PFSK-1 (cell line): Measurements from ENCODE around the gene DECR2.

Source experiments
- POLR2AphosphoS5 ChIP-seq: IDR thresholded peaks from 2 replicates; pipeline ENCODE4 v1.6.1; 2012; ENCODE audit warnings: low read depth, mild to moderate bottlenecking, control low read depth, low read length, moderate library complexity
- SIN3A ChIP-seq: IDR thresholded peaks from 2 replicates; pipeline ENCODE4 v1.6.1; 2012; ENCODE audit warnings: mild to moderate bottlenecking, low read length, moderate library complexity, borderline replicate concordance; ENCODE audit not compliant: insufficient read depth
- TAF1 ChIP-seq: IDR thresholded peaks from 2 replicates; pipeline ENCODE4 v1.6.1; 2012; ENCODE audit warnings: low read length, control low read depth, borderline replicate concordance; ENCODE audit not compliant: insufficient read depth
- TF ChIP-seq, protein P1 (sequence below), 2 experiments: IDR thresholded peaks; 2 replicates each; pipeline versions ENCODE4 v1.6.1 to v1.8.0; 2011 to 2012; ENCODE audit warnings: low read depth in 2 of 2, low read length in 2 of 2, control low read depth in 1 of 2, inconsistent platforms in 1 of 2, mild to moderate bottlenecking in 1 of 2, moderate library complexity in 1 of 2; ENCODE audit not compliant: insufficient read depth in 1 of 2

DNA sequence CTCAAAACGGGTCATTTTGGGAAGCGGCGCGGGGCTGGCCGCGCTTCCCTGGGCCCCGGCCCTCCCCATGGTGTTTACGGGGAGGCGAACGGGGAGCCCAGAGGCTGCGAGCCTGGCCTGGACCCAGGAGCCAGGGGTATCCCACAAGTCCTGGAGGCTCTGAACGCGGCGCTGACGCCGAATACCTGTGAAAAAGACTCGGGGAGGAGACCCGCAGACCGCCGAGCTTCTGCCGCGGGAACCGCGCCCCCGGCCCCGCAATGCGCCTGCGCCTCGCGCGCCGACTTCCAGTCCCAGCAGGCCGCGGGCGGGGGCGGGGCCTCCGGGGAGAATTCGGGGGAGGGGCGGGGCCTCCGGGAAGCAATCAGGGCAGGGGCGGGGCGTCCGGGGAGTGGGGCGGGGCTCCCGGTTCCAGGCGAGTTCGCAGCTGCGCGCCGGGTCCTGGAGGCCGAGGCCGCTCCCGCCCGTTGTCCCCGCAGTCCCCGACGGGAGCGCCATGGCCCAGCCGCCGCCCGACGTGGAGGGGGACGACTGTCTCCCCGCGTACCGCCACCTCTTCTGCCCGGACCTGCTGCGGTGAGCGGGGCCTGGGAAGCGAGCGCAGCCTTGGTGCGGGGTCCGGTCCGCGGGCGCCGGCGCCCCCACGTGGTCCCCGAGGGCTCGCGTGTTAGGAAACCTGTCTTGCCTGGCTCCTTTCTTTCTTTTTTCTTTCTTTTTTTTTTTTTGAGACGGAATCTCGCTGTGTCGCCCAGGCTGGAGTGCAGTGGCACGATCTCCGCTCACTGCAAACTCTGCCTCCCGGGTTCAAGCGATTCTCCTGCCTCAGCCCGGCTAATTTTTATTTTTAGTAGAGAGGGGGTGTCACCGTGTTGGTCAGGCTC, at the start of gene DECR2:
- TF ChIP-seq TAF1: peak; percentile 51; the same call in 1 of the 2 replicates
- no peak for TF ChIP-seq SIN3A
- TF ChIP-seq, protein P1, sequence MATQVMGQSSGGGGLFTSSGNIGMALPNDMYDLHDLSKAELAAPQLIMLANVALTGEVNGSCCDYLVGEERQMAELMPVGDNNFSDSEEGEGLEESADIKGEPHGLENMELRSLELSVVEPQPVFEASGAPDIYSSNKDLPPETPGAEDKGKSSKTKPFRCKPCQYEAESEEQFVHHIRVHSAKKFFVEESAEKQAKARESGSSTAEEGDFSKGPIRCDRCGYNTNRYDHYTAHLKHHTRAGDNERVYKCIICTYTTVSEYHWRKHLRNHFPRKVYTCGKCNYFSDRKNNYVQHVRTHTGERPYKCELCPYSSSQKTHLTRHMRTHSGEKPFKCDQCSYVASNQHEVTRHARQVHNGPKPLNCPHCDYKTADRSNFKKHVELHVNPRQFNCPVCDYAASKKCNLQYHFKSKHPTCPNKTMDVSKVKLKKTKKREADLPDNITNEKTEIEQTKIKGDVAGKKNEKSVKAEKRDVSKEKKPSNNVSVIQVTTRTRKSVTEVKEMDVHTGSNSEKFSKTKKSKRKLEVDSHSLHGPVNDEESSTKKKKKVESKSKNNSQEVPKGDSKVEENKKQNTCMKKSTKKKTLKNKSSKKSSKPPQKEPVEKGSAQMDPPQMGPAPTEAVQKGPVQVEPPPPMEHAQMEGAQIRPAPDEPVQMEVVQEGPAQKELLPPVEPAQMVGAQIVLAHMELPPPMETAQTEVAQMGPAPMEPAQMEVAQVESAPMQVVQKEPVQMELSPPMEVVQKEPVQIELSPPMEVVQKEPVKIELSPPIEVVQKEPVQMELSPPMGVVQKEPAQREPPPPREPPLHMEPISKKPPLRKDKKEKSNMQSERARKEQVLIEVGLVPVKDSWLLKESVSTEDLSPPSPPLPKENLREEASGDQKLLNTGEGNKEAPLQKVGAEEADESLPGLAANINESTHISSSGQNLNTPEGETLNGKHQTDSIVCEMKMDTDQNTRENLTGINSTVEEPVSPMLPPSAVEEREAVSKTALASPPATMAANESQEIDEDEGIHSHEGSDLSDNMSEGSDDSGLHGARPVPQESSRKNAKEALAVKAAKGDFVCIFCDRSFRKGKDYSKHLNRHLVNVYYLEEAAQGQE (IDR thresholded peaks at IDR 0.05; ENCODE audit: insufficient read depth in 1 of 2, low read depth in 2 of 2, low read length in 2 of 2): no peak
- TF ChIP-seq POLR2AphosphoS5: peak; percentile 86
